Measurements from ENCODE around the gene SBF1.

GRCh38 chr22:50436841-50437341 is 37.9 kb downstream of the SBF1 start:
- TF ChIP-seq, protein P1, sequence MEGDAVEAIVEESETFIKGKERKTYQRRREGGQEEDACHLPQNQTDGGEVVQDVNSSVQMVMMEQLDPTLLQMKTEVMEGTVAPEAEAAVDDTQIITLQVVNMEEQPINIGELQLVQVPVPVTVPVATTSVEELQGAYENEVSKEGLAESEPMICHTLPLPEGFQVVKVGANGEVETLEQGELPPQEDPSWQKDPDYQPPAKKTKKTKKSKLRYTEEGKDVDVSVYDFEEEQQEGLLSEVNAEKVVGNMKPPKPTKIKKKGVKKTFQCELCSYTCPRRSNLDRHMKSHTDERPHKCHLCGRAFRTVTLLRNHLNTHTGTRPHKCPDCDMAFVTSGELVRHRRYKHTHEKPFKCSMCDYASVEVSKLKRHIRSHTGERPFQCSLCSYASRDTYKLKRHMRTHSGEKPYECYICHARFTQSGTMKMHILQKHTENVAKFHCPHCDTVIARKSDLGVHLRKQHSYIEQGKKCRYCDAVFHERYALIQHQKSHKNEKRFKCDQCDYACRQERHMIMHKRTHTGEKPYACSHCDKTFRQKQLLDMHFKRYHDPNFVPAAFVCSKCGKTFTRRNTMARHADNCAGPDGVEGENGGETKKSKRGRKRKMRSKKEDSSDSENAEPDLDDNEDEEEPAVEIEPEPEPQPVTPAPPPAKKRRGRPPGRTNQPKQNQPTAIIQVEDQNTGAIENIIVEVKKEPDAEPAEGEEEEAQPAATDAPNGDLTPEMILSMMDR (IDR thresholded peaks at IDR 0.05): no peak
- no peak for TF ChIP-seq POLR2A (IDR thresholded peaks at IDR 0.05)
